ENCODE data around the gene ERBB4.
"Not testable (repeated sequence)": the region's sequence is repeated elsewhere in the genome, so short reads cannot be mapped to it uniquely, and the experiment has no call there.

ERBB4 gene

GRCh38 chr2:211724933-211725332, 813.7 kb downstream of the ERBB4 start:
- DNase-seq (ENCODE audit: low spot score) = no peak

- no peak for DNase-seq (ENCODE audit: low spot score)
Measured at GRCh38 chr2:211723398-211723797, 815.2 kb downstream of the ERBB4 start.

- no peak for DNase-seq (ENCODE audit: low spot score)
Measured at GRCh38 chr2:211722928-211723327, 815.7 kb downstream of the ERBB4 start.

GRCh38 chr2:211721874-211722273, 816.7 kb downstream of the ERBB4 start:
- not testable (repeated sequence) for DNase-seq (ENCODE audit: low spot score)

GRCh38 chr2:211709389-211709788, 829.2 kb downstream of the ERBB4 start:
- no peak for DNase-seq (ENCODE audit: low spot score)

GRCh38 chr2:211692689-211693088, 845.9 kb downstream of the ERBB4 start:
- DNase-seq (ENCODE audit: low spot score) = no peak

GRCh38 chr2:211690736-211691135, 847.9 kb downstream of the ERBB4 start:
- no peak for DNase-seq (ENCODE audit: low spot score)

- no peak for DNase-seq (ENCODE audit: low spot score)
Measured at GRCh38 chr2:211688196-211688595, 850.4 kb downstream of the ERBB4 start.

GRCh38 chr2:211674715-211675114, 863.9 kb downstream of the ERBB4 start:
- DNase-seq (ENCODE audit: low spot score) = no peak

GRCh38 chr2:211673133-211673905, 865.3 kb downstream of the ERBB4 start:
- DNase-seq (ENCODE audit: low spot score) = no peak

- no peak for DNase-seq (ENCODE audit: low spot score)
Measured at GRCh38 chr2:211671977-211672376, 866.6 kb downstream of the ERBB4 start.

- no peak for DNase-seq (ENCODE audit: low spot score)
Measured at GRCh38 chr2:211665299-211665698, 873.3 kb downstream of the ERBB4 start.

- no peak for DNase-seq (ENCODE audit: low spot score)
Measured at GRCh38 chr2:211664321-211664720, 874.3 kb downstream of the ERBB4 start.

- no peak for DNase-seq (ENCODE audit: low spot score)
Measured at GRCh38 chr2:211654211-211654780, 884.3 kb downstream of the ERBB4 start.

GRCh38 chr2:211652327-211652726, 886.3 kb downstream of the ERBB4 start:
- no peak for DNase-seq (ENCODE audit: low spot score)

- no peak for DNase-seq (ENCODE audit: low spot score)
Measured at GRCh38 chr2:211649331-211649730, 889.3 kb downstream of the ERBB4 start.

GRCh38 chr2:211631503-211631902, 907.1 kb downstream of the ERBB4 start:
- no peak for DNase-seq (ENCODE audit: low spot score)

GRCh38 chr2:211623096-211623495, 915.5 kb downstream of the ERBB4 start:
- no peak for DNase-seq (ENCODE audit: low spot score)

GRCh38 chr2:211620986-211621385, 917.6 kb downstream of the ERBB4 start:
- no peak for DNase-seq (ENCODE audit: low spot score)

- no peak for DNase-seq (ENCODE audit: low spot score)
Measured at GRCh38 chr2:211617803-211618202, 920.8 kb downstream of the ERBB4 start.

GRCh38 chr2:211611621-211612020, 927.0 kb downstream of the ERBB4 start:
- DNase-seq (ENCODE audit: low spot score) = no peak

GRCh38 chr2:211611061-211611518, 927.5 kb downstream of the ERBB4 start:
- peak; percentile 2 for DNase-seq (ENCODE audit: low spot score)

- no peak for DNase-seq (ENCODE audit: low spot score)
Measured at GRCh38 chr2:211609127-211609526, 929.5 kb downstream of the ERBB4 start.

- no peak for DNase-seq (ENCODE audit: low spot score)
Measured at GRCh38 chr2:211599146-211599545, 939.5 kb downstream of the ERBB4 start.
